Measurements from ENCODE around the gene DNAJC5G.

GRCh38 chr2:27249159-27249890 lies 25.9 kb upstream of the DNAJC5G start:
- TF ChIP-seq CTCF (IDR thresholded peaks at IDR 0.05), result no peak
- TF ChIP-seq POLR2A (IDR thresholded peaks at IDR 0.05; ENCODE audit: low read depth), result no peak
- no peak for TF ChIP-seq POLR2AphosphoS5 (IDR thresholded peaks at IDR 0.05)
- no peak for TF ChIP-seq EP300 (IDR thresholded peaks at IDR 0.05)
